ENCODE measurements around the gene TSSK6.

TSSK6 gene

DNA sequence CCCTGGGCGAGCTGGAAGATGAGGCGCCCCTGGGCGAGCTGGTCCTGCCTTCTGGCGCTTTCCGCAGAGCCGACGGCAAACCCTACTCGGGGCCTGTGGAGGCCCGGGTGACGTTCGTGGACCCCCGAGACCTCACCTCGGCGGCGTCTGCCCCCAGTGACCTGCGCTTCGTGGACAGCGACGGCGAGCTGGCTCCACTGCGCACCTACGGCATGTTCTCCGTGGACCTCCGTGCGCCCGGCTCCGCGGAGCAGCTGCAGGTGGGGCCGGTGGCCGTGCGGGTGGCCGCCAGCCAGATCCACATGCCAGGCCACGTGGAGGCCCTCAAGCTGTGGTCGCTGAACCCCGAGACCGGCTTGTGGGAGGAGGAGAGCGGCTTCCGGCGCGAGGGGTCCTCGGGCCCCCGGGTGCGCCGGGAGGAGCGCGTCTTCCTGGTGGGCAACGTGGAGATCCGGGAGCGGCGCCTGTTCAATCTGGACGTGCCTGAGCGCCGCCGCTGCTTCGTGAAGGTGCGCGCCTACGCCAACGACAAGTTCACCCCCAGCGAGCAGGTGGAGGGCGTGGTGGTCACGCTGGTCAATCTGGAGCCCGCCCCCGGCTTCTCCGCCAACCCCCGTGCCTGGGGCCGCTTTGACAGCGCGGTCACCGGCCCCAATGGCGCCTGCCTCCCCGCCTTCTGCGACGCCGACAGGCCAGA lies 29.1 kb upstream of the TSSK6 start:
- no peak for DNase-seq

DNA sequence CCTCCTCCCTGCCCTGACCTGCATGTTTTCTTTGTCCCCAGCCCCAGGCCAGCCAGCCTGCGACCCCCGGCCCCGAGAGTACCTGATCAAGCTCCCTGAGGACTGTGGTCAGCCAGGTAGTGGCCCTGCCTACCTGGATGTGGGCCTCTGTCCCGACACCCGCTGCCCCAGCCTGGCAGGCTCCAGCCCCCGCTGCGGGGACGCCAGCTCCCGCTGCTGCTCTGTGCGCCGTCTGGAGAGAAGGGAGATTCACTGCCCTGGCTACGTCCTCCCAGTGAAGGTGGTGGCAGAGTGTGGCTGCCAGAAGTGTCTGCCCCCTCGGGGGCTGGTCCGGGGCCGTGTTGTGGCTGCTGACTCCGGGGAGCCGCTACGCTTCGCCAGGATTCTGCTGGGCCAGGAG lies 28.3 kb upstream of the TSSK6 start:
- no peak for DNase-seq

DNA sequence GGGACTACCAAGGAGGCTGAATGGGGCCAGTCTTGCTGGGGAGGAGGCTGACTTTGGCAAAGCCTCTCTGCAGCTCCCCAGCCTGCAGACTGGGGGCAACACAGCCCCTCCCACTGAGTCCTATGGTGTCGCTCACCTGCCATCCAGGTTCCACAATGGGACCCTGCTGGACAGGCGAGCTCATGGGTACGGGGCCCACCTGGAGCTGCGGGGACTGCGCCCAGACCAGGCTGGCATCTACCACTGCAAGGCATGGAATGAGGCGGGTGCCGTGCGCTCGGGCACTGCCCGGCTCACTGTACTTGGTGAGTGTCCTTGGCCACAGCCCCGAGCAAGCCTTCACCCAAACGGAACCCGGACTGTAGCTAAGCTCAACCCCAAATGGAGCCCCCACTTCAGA lies 27.8 kb upstream of the TSSK6 start:
- DNase-seq: no peak

DNA sequence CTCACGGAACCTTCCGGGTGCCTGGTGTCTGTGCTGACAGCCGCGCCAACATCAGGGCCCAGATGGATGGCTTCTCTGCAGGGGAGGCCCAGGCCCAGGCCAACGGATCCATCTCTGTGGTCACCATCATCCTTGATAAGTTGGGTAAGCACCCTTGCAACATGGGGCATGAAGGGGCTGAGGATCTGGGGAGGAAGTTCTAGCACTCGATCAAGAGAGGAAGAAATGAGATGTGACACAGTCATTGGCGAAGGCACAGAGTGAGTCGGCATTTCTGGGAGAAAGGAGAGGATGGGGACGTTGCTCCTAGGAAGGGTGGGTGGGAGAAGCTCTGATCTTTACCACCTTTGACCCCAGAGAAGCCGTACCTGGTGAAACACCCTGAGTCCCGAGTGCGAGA lies 27.2 kb upstream of the TSSK6 start:
- DNase-seq: peak; percentile 56

DNA sequence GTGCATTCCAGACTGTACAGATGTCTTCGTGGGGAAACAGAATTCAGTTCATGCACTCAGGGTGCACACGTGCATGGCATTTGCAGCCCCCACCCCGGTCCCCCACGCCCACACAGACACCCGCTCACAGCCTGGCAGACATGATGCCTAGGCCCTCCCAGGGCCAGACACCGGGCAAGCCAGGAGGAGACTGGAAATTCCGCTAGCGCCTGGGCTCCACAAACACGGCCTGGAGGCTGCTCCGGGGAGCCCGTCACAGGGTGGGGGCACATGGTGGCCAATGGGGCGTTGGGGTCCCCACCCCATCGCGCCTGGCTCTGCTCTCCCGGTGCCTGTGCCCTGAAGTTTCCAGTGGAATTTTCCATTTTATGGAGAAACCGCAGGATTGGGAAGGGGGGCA lies 26.3 kb upstream of the TSSK6 start:
- DNase-seq: no peak

DNA sequence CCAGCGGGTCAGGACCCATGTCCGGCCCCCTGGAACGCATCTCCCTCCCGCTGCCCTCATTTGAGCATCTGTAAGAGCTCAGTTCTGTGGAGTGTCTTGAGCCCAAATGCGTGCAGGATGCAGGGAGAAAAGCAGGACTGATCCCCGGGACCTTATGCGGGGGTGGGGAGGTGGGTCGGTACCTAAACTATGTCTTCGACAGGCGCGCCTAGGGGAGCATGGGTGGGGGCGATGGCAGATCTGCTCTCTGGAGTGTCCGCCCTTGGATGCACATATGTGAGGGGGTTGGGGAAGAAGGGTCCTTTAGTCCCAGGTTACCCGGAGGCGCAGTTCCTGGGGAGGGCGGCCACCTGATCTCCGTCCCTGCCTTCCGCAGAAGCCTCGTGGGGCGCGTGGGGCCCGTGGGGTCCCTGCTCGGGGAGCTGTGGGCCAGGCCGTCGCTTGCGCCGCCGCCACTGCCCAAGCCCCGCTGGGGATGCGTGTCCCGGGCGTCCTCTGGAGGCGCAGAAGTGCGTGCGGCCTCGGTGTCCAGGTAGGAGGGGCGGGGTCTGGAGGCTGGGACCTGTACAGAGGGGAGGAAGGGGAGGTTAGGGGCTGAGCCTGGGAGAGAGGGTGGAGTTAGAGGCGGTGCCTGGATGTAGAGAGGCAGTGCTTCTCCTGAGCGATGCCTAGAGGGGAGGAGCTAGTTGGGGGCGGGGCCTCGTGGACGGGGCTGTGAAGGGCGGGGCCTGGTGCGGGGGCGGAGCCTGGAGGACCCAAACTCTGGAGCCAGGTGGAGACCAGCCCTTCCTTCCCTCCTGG lies 25.6 kb upstream of the TSSK6 start:
- DNase-seq: peak; percentile 81

DNA sequence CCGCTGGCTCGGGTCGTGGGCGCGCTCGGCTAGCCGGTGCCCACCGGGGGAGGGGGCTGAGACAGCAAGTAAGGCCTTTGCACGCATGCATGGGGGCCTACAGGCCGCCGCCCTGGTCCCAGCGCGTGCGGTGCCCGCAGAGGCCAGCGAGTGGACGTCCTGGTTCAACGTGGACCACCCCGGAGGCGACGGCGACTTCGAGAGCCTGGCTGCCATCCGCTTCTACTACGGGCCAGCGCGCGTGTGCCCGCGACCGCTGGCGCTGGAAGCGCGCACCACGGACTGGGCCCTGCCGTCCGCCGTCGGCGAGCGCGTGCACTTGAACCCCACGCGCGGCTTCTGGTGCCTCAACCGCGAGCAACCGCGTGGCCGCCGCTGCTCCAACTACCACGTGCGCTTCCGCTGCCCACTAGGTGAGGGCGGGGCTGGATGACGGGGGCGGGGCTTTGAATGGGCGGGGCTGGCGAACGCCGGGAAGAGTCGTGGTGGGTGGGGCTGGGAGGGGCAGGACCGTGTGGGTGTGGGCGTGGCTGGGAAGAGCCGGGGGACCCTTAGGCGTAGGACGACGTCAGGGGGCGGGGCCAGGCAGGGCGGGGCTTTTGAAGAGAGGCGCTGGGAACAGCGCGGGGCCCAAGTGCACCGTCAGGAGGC lies 24.8 kb upstream of the TSSK6 start:
- no peak for DNase-seq

DNA sequence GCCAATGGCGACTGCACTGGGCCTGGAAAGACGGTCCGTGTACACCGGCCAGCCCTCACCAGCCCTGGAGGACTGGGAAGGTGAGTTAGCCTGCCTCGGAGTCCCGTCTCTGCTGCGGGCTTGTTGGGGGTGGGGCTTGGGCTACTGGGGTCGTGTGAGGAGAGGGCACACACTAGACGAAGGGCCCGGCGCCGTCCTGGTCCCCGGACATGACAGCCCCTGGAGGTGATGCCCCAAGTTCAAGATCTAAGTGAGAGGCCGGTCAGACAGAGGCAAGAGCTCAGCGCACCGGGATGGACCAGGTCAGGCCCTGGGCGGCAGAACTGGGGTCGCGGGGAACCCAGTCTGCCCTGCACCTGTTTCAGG lies 24.3 kb upstream of the TSSK6 start:
- no peak for DNase-seq

DNA sequence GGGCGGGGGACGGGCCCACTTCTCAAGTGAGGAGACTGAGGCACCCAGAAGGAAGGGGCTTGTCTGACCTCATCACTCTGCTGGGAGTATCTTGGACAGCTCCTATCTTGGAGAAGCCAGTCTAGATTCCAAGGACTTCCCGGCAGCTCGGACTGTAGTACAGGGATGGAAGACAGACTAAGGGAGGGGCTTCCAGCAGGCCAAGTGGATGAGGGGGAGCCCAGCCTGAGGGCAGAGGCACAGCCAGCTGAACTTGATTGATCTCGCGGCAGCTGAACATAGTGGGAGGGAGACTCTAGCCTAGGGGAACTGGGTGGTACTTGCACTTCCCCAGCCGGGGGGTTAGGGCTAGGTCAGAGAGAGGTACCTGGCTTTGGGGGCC lies 23.4 kb upstream of the TSSK6 start:
- DNase-seq: no peak

DNA sequence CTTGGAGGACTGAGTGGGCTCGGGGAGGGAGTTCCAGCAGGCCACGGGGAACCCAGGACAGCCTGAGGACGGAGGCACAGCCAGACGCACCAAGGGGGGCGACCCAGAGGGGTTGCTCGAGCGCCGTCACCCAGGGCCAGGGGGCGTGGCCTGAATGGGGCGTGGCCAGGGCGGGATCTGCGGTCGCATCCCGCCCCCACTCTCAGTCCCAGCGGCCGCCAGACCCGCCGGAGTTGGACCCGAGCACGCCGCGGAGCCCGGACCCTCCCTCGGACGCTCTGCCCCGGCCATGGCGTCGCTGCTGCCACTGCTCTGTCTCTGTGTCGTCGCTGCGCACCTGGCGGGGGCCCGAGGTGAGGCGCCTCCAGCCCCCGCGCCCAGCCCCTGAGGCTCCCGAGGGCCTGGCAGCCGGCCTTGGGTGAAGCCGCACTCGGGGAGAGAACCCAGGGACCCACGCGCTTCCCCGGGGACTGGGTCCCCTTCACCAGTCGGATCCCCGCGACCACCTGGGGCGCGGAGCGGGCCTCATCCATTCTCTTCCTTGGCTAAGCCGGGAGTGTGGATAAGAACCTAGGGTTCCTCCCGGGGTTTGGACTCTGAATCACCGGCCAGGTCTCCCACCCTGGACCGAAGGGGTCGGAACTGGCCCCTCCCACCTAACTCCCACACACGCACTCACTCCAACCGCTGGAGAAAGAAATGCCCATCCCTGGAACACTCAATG lies 22.9 kb upstream of the TSSK6 start, which contains the start of gene CILP2:
Gene CILP2 (plus strand): TSS at position 205 of the 724 bp plus-strand sequence. CDS start 85 bp downstream, at position 290.
- DNase-seq: no peak

DNA sequence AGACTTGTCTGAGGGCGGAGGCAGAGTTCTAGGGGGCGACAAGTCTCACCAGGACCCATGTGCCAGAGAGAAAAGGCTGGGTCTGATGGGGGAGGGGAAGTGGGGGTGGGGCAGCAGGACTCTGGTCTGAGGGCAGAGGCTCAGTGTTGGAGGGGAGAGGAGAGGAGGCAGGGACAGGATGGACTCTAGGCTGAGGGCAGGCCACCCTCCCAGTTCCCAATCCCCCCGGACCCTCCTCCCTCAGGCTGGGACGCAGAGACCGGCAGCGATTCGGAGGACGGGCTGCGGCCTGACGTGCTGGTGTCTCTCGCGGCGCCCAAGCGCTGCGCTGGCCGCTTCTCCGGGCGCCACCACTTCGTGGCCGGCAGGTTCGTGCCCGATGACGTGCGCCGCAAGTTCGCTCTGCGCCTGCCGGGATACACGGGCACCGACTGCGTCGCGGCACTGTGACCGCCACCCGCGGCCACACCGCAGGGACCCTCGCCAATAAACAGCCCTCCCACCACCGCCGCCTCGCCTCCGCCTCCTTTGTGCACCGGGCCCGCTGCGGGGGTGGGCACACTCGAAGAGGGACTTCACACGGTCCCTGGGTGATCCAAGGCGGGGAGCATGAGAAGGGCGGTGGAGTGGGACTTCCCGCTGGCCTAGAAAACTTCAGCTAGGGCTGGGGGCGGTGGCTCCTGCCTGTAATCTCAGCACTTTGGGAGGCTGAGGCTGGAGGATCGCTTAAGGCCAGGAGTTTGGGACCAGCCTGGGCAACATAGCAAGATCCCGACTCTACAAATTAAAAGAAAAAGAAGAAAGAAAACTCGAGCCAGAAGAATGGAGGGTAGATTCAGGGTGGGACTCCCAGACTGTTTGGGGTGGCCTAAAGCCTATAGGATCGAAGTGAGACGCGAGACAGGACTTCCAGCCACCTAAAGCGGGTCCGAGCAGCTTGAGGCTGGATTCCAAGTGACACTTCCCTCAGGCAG lies 22.0 kb upstream of the TSSK6 start:
- no peak for DNase-seq

DNA sequence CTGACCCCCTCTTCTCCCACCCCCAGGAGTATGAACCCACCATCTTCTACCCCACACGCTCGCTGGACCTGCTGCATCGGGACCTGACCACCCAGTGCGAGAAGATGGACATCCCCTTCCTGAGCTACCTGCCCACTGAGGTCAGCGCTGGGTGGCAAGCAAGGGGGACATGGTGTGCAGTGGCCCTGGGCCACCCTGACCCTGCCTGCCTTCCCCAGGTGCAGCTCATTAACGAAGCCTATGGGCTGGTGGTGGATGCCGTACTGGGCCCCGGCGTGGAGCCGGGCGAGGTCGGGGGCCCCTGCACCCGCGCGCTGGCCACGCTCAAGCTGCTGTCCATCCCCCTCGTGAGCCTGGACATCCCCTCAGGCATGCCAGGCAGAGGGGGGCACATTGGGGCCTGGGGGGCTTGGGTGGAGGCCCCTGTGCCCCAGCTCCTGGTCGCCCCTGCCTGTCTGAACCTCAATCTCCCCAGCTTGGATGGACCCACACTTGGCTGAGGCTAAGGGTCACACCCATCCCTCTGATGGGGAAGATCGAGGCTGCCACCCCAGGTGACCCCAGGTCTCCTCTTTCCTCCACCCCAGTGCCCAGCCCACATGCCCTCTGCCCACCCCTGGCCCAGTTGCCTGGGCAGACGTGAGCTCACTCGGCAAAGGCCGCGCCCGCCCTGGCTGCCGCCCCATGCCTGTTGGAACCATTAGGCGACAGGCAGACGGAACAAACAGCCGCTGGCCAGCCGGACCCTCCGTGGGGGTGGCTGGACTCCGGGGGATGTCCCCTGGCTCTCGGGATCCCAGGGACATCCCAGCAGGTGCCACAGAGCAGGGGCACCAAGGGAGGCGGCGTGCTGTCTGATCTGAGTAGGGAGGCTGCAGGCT lies 20.2 kb upstream of the TSSK6 start:
- DNase-seq: no peak

DNA sequence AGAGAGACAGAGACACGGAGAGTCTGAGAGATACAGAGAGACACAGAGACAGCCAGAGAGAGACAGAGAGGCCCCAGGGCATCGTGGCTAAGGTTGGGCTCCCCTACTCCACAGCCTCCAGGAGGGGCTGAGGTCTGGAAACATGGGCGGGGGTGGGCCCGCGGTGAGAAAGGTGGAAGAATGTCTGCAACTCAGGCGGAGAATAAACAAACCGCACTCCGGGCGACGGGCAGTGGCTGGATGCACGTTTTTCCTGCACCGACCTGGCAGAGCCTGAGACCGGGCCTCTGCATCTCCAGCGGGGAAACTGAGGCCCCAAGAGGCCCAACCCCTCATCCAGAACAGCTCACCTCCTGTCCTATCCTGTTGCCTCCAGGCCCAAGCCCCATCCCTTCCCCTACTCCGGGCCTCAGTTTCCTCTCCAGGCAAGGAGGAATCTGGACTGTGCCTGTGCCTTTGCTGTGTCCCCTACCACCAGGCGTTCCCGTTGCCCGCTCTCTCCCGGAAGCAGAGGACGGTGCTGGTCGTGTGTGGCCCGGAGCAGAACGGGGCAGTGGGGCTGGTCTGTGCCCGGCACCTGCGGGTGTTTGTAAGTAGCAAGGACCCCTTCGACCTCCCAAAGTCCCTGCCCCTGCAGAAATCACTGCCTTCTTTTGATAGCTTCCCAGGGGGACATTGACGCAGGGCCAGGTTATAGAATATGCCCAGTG lies 19.4 kb upstream of the TSSK6 start:
- no peak for DNase-seq

DNA sequence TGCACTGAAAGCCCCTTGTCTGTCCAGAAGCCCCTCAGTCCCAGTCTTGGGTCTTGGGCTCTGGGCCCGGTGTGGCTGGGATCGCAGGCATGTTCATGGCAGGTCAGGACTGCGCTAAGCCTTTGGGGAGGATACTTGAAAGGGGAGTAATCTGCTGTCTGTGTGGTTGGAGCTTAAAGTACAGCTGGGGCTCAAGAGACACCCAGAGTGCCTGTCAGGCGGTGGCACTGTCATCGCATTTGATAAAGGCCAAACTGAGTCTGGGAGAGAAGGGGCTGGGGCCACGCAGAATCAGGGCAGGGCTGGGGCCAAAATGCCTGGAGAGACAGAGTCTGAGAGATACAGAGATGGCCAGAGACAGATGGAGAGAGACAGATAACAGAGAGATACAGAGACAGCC lies 18.5 kb upstream of the TSSK6 start:
- no peak for DNase-seq

DNA sequence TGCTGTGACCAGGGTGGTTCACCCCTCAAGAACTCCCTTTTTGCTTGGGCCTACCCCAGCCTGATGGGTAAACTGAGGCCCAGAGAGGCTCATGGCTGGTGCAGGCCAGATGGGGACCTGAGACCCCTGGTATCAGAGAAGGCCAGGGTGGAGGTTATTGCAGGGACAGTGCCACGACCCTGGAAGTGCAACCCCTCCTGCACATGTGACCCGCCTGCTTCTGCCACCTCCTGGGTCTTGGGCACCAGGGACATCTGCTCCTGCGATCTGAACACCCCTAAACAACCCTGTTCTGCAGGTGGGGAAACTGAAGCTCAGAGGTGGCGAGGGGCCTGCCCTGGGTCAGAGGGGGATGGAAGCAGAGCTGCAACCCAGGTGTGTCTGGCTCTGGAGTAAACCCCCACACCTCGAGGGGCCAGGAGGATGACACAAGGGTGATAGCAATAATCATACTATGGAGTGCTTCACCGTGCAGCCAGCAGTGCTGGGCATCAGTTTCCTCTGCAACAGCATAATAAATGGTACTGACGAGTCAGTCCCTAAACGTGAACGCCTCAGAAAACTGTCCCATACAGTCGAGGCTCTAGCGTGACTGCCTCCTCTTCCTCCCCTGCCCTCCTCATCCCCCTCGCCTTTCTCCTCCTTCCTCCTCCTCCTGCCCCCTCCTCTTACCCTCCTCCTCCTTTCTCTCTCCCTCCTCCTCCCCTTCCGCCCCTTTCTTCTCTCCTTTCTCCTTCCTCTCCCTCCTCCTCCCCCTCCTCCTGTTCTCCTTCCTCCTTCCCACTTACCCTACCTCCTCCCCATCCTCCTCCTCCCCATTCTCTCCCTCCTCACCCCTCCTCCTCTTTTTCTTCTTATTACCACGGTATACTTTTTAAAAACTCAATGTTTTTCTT lies 17.7 kb upstream of the TSSK6 start:
- DNase-seq: no peak

DNA sequence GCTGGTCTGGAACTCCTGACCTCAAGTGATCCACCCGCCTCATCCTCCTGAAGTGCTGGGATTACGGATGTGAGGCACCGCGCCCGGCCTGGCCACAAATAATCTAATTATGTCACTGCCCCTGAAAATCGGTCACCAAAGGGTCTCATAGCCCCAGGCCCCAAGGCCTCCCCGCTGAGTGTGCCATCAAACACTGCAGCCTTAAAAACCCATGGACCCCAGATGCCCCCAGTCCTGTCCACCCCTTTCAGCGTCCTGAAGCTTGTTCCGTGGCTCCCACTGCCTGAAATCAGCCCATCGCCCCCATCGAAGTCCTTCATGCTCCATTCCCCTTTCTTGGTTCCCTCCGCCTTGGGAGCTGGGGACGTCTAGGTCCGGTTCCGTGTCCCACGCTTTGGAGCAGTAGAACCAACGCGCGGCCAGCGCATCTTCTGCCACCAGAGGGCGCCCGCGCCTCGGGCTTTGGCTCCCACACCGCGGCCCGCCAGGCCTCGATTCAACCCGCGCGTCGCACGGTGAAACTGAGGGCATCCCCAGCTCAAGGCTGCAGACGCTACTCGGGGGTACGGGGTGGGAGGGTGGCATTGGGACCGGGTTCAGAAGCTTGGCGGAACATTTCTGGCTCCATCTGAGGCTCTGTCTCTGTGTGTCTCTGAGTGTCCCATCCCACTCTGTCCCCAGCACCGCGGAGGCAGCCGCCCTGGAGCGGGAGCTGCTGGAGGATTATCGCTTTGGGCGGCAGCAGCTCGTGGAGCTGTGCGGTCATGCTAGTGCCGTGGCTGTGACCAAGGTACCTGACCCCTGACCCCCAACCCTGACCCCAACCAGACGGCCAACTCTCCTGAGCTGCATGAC lies 16.8 kb upstream of the TSSK6 start:
- peak; percentile 96 for DNase-seq

DNA sequence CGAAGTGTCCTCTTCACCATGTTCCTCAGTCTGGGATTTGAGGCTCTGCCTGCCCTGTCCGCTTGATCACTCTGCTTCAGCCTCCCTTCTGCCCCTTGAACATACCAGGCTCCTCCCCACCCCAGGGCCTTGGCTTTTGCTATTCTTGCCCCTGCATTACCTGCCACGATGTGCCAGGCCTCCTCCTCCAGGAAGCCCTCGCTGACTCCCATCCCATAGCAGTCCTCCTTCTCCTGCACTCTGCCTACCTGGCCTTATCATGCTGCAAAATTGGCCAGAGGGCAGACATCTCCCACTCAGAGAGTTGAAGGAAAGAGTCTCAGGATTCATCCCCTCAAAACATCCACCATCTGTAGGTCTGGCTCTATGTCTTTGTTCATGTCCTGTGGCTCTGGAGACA lies 15.5 kb upstream of the TSSK6 start:
- no peak for DNase-seq

DNA sequence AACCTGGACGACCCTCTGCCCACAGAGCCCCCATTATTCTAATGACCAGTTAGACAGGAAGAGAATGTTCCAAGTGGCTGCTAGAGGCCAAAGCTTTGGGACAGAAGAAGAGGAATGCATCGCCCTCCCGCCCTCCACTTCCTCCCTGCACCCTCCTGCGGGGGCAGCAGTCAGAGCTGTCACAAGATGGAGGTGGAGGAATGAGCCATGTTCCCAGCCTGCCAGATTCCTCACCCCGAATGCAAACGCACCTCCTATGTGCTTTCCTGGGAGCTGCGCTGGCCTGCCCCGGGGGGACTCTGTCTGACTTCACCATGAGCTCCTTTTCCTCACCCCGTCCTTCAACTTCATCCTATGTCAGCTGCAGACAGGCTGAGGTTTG lies 15.1 kb upstream of the TSSK6 start:
- DNase-seq: no peak

Measured in OCI-M1 (cell line).